ENCODE results near the gene TAAR1. TPM values are rescaled to one million over a fixed set of nuclear protein-coding genes. Genes with fewer than 3 reads are reported as not detected.

TAAR1 gene
- not detected in 2 replicates for total RNA-seq

GRCh38 chr6:132659082-132659481 is at the start of gene TAAR1:
Gene TAAR1 (minus strand): TSS chr6:132659182. CDS start chr6:132646003, 13,179 bp downstream.

GRCh38 chr6:132624175-132624574 is 34.8 kb downstream of the TAAR1 start, which contains the start of gene TAAR2:
Gene TAAR2 (minus strand): TSS chr6:132624275. CDS start chr6:132624275, 0 bp downstream.

Other genes starting within 250 kb of the TAAR1 start
- gene STX7, start 146.1 kb downstream of the TAAR1 start, total RNA-seq = 37.4 and 46.7 TPM in 2 replicates
- not detected in 2 replicates for gene TAAR9, start 120.9 kb downstream of the TAAR1 start, total RNA-seq
- gene TAAR8, start 106.5 kb downstream of the TAAR1 start, total RNA-seq = not detected in 2 replicates
- gene TAAR6, start 88.9 kb downstream of the TAAR1 start, total RNA-seq = not detected in 2 replicates
- not detected in 2 replicates for gene TAAR5, start 69.4 kb downstream of the TAAR1 start, total RNA-seq
- gene TAAR2, start 34.9 kb downstream of the TAAR1 start, total RNA-seq = not detected in 2 replicates
- not detected in 2 replicates for gene VNN1, start 54.9 kb upstream of the TAAR1 start, total RNA-seq
- gene VNN2, start 98.7 kb upstream of the TAAR1 start, total RNA-seq = not detected in 2 replicates
- gene SLC18B1, start 139.5 kb upstream of the TAAR1 start, total RNA-seq = 4.1 and 6.5 TPM in 2 replicates
- 404 and 1,160 TPM in 2 replicates for gene RPS12, start 155.4 kb upstream of the TAAR1 start, total RNA-seq